Omental fat pad (tissue), 4 donors: ENCODE data around the gene CLIP1. TPM values are rescaled to one million over a fixed set of nuclear protein-coding genes. Genes with fewer than 3 reads are reported as not detected.
A peak's percentile ranks its signal among the peaks of the same experiment; 100 is the strongest.
"Not testable (repeated sequence)": the region's sequence is repeated elsewhere in the genome, so short reads cannot be mapped to it uniquely, and the experiment has no call there.

ENCODE experiments used
- ATAC-seq: fragments of 150-250 bp; one replicate; pipeline ENCODE4 v1.9.1; 2016; ENCODE audit warnings: mild to moderate bottlenecking, moderate library complexity; ENCODE audit not compliant: low FRiP score
- DNase-seq: peaks from one replicate; pipeline ENCODE4 v3.0.0-alpha.2; 2019; ENCODE audit warnings: low spot score
- total RNA-seq, 4 donors: library from RNA; depleted of rRNA; stranded (reverse); fragments of >200 nt; gene quantifications; one replicate each; pipeline ENCODE4 v1.1.0, GENCODE V29; 2016
- TF ChIP-seq, protein P1 (sequence below), 3 donors: fragments of 450-650 bp; IDR thresholded peaks; one replicate each; pipeline ENCODE4 v1.5.1; 2016 to 2017; ENCODE audit warnings: antibody characterized with exemption in 3 of 3, mild to moderate bottlenecking in 3 of 3, moderate library complexity in 2 of 3

CLIP1 gene
- total RNA-seq, 4 donors from 2014 or later: 72.8 to 189 (median 91.7) TPM

DNA sequence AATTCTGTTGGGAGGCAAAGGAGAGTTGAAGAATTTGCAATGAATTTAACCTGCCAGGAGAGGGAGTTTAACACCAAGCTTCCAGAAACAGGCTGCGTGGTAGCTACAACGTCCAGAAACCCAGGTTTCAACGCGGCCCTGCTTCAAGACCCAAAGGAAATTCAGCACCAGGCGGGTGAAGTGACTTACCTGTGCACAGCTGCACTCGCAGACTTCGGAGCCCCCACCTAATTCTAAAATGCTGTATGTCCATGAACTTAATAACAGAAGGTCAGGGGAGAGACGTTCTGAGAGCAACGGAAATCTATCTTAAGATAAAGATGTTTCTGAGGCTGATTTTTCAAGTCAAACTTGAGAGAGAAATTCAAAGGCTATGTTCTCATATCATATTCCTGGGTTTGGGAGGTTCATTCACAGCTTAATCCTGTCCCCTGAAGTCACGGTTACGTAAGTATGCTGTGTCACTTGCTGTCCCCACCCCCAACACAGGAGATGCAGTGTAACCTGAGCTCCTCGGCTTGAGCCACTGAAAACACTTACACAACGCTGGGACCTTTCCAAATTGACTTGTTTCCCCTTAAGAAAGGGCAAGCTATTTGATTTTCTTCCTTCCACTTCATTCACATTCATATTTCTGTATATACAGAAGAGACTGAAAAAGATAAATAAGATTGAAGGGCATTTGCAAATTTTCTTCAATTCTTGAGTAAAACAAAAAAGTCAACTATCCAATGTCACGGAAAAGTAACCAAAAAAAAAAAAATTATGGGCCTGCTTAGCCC is 22.7 kb downstream of the CLIP1 start:
- TF ChIP-seq, protein P1, sequence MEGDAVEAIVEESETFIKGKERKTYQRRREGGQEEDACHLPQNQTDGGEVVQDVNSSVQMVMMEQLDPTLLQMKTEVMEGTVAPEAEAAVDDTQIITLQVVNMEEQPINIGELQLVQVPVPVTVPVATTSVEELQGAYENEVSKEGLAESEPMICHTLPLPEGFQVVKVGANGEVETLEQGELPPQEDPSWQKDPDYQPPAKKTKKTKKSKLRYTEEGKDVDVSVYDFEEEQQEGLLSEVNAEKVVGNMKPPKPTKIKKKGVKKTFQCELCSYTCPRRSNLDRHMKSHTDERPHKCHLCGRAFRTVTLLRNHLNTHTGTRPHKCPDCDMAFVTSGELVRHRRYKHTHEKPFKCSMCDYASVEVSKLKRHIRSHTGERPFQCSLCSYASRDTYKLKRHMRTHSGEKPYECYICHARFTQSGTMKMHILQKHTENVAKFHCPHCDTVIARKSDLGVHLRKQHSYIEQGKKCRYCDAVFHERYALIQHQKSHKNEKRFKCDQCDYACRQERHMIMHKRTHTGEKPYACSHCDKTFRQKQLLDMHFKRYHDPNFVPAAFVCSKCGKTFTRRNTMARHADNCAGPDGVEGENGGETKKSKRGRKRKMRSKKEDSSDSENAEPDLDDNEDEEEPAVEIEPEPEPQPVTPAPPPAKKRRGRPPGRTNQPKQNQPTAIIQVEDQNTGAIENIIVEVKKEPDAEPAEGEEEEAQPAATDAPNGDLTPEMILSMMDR (IDR thresholded peaks at IDR 0.05): peak in 1 of 3 donors; percentile 53
- no peak for DNase-seq
- ATAC-seq: peak; percentile 60

GRCh38 chr12:122399254-122399591 is 23.2 kb downstream of the CLIP1 start:
- no peak for DNase-seq
- ATAC-seq: peak; percentile 12
- TF ChIP-seq, protein P1 (IDR thresholded peaks at IDR 0.05): no peak

GRCh38 chr12:122397981-122398380 is 24.5 kb downstream of the CLIP1 start:
- ATAC-seq, DNase-seq: not testable (repeated sequence)

DNA sequence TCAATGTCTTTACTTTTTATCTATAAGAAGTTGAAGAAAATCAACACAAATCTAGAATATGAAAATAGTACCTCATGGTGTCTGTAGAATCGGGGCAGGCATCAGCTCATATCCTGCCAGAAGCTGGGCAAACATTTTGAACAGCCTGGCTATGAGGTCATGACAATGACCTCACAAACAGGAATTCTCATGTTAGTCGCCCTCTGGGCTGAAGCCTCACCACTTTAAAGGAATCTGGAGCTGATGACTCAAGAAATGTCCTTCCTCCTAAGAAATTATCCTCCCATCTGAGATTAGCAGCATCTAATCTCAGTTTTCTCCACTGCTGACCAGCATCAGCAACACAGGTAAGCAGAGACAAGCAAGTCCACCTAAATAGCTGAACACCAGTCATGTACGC is 27.1 kb downstream of the CLIP1 start:
- DNase-seq (no peak), ATAC-seq (peak; percentile 39)
- TF ChIP-seq, protein P1 (IDR thresholded peaks at IDR 0.05): no peak

DNA sequence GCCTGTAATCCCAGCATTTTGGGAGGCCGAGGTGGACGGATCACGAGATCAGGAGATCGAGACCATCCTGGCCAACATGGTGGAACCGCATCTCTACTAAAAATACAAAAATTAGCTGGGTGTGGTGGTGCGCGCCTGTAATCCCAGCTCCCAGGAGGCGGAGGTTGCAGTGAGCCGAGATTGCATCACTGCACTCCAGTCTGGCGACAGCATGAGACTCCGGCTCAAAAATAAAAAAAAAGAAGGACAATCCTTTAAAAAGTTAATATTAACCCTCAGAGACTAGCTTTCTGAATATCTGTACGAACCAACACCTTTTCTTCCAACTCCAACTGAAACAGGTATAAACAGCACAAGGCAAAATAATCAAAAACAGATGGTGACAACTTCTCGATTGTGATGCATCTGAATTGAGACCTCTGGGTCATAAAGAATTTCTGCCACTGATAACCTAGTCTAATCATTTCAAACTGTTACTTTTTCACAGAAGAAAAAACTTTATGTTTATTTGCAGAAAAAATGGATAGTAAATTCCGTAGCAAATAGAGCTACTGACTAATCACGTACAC is 27.8 kb downstream of the CLIP1 start:
- no peak for DNase-seq
- TF ChIP-seq, protein P1 (IDR thresholded peaks at IDR 0.05): no peak
- no peak for ATAC-seq

GRCh38 chr12:122393817-122394216 is 28.7 kb downstream of the CLIP1 start:
- DNase-seq: no peak
- no peak for ATAC-seq
- TF ChIP-seq, protein P1 (IDR thresholded peaks at IDR 0.05): no peak

DNA sequence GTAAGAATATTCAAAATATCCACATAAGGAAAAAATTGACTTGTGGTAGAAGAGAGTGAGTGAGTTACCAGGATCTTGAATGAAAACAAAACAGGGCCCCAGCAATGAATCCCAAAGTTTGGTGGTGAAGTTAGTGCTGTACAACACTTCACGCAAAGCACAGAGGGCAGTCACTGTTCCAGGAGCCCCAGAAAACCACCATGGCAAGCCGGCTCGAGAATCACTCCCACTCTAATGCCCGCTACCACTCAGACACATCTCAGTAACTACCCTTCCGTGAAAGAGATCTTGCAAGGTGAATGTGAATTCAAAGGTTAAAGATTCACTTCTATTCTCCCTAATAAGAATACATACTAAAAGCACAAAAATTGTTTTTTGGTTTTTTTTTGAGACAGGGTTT is 30.1 kb downstream of the CLIP1 start:
- DNase-seq (no peak), ATAC-seq (no peak)
- TF ChIP-seq, protein P1 (IDR thresholded peaks at IDR 0.05): no peak
